HG02970 (cell line): ENCODE results near the gene ASB2.

Experiments used
- ATAC-seq: cut with Tn5 transposase; IDR thresholded peaks from one replicate; pipeline ENCODE4 v1.9.1; 2021; ENCODE audit warnings: mild to moderate bottlenecking, moderate library complexity, moderate number of reproducible peaks; ENCODE audit not compliant: unreplicated experiment, low FRiP score

Gene ASB2

GRCh38 chr14:93915070-93915705, 61.2 kb downstream of the ASB2 start:
- no peak for ATAC-seq

- no peak for ATAC-seq
These were observed 62.1 kb downstream of the ASB2 start for GRCh38 chr14:93914278-93914677.

DNA sequence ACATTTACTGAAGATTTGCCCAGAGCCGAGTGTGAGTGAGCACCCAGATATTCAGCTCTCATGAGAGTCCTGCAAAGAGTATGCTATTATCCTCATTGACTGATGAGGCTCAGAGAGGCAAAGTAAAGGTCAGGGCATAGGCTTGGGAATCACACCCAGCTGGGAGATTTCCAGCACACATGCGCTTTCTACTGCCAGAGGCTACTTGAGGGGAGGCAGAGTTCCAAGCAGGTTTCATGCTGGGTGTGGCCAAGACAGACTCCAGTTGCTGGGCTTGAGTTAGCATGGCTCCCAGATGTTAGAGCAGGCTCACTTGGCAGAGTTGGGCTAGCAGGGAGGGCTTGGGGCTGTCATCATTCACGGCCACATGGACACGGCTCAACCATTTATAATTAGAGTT, 63.6 kb downstream of the ASB2 start:
- no peak for ATAC-seq

DNA sequence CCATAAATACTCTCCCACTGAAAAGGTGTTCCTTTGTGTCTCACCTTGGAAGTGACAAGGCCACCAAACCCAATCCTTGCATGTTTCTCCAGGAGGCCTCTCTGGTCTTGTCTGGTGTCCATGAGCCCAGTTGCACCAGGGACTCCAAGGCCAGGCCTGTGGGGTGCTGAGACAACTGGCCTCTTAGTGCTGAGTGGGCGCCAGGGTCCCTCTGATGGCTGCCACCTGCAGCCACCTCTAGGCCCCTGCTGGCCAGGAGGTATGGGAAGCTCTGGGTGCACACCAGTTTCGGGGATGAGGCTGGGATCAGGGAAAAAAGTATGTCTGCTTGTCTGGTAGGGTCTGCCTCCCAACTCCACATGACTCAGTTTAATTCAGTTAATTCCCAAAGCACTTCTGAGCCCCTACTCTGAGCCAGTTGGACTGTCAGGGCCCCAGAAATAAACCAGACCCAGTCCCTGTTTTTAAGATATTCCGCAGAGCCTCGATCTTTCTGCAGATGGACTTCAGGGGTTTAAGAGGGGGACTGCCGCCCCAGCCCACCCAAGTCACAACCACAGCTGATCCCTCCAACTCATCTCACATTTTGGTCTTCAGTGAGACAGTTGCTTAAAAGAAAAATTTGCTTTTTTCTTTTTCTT, 64.3 kb downstream of the ASB2 start:
- ATAC-seq: no peak

DNA sequence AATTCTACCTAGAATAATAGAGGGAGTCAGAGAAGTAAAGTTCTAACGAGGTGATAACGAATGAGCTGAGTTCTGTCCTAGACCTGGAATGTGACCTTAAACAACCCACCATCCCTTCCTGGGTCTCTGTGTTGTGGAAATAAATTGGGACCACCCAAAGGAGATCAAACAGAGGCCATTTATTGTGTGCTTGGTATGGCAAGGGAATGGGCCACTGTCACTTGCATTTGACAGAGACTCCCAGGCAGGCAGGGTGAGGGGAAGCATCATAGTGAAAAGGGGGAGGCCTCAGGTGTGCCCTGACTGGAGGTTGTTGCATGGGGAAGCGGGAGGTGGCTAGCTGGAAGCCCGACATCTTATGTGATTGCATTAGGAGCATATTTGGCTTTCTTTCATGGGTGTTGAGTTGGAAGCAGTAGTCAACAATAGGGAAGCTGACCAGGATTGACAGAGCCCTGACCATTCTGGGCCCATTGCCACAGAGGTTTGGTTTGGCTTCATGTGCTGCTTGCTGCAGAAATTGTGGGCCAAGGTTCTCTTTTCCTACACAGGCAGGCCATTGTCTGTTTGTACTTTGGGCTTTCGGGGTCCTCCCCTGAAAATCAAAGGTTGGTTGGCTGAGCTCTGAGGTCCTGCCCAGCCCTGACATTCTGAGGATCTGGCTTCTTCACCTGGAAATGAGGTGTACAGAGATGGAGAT, 66.8 kb downstream of the ASB2 start:
- ATAC-seq: no peak

GRCh38 chr14:93906341-93907329, 69.7 kb downstream of the ASB2 start:
- no peak for ATAC-seq

GRCh38 chr14:93905623-93906022, 70.7 kb downstream of the ASB2 start:
- ATAC-seq: no peak

DNA sequence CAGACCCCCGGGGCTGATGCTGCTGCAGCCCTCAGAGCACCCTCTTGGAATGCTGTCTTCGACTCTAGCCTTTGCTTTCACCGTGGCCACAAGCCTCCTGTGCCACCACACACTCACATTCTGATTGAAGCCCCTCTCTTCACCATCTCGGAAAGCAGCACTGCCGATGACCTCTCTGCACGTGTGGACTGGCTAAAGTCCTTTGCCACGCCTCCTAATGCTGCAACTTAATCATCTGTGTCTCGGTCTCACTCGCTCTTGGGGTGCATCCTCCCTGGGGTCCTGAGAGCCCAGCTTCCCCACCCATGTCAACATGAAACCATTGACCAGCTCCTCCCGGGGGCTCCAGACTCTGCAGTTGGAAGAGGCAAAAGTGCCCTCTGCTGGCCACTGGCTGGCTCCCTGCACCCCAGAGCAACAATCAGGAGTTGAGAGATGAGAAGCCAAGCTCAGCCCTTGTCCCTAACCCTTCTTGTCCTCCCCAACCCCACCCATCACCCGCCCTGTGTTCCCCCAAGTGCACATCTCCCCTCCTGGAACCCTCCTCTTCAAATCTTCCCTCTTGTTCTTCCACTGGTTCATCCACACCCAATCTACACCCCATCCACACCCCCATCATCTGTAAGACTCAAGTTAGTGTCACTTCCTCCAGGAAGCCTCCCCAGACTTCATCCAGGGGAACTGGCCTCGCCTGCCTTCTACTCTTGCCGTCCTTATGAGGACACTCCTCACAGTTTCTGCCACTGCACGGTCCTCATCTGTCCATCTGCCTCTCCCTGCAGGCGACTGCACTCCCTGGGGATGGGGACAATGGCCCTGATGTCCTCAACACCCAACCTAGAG, 72.8 kb downstream of the ASB2 start:
- ATAC-seq: no peak

DNA sequence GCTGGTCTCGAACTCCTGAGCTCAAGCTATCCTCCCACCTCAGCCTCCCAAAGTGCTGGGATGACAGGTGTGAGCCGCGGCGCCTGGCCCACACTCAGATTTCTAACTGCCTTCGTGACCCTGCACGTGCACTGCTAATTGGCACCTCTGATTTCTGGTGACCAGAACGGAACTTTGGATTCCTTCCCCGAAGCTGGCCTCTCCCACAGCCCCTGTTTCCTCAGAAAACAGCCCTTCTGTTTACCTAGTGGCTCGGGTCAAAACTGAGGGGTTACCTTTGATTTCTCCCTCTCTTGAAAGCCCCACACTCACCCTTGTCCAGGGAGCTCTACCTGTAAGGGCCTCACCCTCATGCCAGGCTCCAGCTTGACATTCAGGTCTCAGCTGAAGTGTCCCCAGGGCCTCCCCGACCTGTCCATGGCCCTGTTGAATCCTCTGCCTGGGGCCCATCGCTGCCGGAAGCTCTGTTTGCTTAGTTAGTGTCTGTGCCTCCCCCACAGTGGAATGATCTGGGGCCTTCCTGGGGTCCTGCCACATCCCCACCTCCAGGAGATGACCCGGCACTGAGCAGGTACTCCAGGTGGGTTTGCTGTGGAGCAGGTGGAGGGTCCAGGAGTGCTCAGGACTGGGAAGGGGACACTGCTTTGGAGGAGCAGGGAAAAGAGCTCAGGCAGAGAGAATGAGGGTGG, 73.6 kb downstream of the ASB2 start:
- ATAC-seq: no peak

DNA sequence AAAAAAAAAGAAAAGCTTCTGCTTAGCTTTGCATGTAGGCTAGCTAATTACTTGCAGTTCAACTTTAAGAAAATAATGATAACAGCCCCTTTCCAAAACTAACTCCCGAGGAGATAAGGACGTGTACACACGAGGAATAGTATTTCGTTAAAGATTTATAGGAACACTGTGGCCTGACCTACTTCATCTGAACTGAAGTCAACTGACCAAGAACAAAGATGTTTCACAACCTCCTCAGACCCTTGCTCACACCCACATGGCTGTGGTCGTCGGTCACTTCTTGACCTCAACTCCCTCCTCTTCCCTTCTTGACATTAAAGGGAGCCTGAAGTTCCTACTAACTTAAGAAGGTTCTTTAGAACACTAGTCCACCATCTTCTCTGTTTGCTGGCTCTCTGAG, 74.6 kb downstream of the ASB2 start:
- ATAC-seq: no peak

DNA sequence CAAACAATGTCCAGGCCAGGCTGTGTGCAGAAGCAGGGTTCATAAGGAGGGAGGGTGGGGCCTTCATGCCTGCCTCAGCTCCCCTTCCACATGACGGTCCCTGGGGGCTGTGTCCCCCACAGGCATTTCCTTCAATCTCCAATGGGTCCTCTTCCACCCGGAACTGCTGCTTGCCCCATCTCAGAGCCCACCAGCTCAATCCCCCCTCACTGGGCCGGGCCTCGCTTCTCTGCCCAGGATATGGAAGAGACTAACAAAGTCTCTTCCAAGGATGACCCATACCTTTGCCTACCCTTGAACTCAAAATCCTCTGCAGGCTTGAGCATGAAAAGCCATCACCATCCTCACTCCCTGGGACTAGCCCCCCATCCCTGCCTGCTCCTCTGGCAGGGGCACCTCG, 77.6 kb downstream of the ASB2 start:
- no peak for ATAC-seq

DNA sequence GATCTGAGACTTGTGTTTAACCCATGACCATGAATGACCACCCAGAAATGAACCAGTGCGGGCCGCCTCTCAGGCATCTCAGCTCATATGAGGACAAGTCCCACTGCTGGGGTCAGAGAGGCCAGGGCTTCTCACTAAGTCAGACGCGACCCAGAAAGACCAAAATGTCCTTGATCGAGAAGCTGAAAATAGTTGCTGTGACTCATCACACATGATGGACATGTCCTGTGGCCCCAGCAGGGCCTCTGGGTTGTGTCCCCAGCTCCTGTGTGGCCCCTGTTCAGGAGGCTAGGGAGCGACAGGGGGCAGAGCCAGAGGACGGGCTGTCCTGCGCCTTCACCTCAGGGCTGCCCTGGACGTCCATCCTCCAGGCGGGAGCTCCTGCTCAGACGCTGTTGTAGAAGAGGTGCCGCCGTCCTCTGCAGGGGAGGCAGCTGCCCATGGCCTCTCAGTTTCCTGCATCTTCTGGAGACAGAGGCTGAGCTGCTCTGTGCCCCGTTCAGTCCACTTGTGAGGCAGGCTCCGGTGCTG, 78.2 kb downstream of the ASB2 start:
- ATAC-seq: no peak

GRCh38 chr14:93897476-93897845, 78.9 kb downstream of the ASB2 start:
- no peak for ATAC-seq

DNA sequence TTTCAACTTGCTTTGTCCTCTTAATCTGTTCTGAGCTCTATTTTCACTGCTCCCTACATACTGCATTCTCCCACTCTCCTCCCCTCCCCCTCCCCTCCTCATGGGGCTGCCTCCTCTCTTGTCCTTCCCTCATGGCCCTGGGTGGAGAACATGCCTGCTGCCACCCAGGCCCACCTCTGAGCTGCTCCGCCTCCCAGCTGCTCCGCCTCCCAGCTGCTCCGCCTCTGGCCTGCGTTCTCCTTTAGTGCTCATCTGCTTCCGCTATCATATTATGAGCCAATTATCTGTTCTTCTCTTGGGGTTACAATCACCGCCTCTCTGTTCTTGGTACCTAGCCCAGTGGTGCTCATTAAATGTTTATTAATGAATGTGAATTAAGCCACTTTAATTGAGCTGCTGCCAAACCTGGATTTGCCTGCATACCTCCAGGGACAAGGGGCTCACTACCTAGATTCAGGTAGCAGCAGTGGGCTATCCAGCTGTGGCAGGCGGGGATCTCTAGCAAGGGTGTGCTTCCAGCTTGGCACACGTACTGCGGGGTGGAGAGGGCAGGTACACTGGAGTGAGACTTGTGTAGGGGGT, 81.3 kb downstream of the ASB2 start:
- no peak for ATAC-seq

DNA sequence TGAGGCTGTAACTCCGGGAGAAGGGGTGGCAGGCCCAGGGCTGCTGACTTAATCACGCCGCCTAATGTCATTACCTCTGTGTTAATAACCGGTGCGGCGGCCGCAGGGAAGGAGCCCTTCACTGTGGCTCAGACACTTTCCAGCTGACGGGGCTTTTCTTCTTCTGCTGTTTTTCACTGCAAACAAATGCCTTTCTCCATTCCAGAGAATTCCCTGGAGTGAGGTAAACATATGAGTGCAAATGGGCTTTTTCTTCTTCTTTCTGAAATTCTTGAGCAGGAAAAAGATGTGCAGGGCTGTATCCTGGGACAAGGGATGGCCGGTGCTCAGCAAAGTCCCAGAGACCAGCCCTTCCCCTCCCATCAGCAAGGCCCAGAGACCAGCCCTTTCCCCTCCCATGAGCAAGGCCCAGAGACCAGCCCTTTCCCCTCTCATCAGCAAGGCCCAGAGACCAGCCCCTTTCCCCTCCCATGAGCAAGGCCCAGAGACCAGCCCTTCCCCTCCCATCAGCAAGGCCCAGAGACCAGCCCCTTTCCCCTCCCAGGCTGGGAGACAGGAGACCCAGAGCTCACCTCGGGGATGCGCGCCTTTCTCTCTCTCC, 82.6 kb downstream of the ASB2 start:
- ATAC-seq: no peak

DNA sequence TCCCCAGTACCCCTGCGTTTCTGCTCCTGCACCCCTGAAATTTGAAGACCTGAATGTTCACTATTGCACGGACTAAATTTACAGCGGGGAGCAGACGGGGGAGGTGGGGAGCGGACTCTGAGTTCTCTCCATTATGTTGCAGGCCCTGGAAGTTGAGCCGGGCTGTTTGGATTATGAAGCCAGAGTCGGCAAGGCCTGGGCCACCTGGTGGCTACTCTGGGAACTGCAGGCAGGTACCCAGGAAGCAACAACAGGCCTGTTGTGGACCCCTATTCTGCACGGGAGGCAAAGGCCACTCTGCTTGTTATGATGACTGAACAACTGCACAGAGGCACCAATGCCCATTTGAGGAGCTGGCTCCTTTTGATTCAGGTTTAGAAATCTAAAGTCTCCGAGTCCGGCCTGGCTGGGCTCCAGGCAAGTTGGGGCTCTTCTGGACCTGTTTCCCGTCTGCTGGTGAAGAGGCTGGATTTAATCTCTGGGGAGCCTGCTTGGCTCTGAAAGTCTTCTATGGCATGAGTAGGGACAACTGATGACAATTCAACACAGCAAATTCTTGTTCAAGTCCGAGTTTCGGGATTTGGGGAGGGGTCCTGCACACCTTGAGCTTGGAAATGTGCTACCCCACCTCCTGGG, 83.3 kb downstream of the ASB2 start:
- no peak for ATAC-seq

GRCh38 chr14:93892505-93892839, 83.9 kb downstream of the ASB2 start:
- no peak for ATAC-seq
